CD8-positive, alpha-beta memory T cell (primary cell): ENCODE measurements around the gene DBET. TPM values are rescaled to one million over a fixed set of nuclear protein-coding genes. Genes with fewer than 3 reads are reported as not detected.
"Not testable (repeated sequence)": the region's sequence is repeated elsewhere in the genome, so short reads cannot be mapped to it uniquely, and the experiment has no call there.

Source experiments
- CTCF ChIA-PET: fragments of 350-600 bp; sonication (Branson Sonifier 250); formaldehyde crosslinking; loops from one replicate; lab custom pipeline; 2021; ENCODE audit warnings: antibody characterized with exemption; lab: Charles Lee
- POLR2A ChIA-PET: fragments of 350-600 bp; sonication (Branson Sonifier 250); formaldehyde crosslinking; loops from one replicate; lab custom pipeline; 2021; ENCODE audit warnings: antibody characterized with exemption; lab: Charles Lee
- DNase-seq, 5 donors: peaks; one replicate each; pipeline versions ENCODE4 v3.0.0 to v3.0.0-alpha.2; 2020 to 2022; ENCODE audit warnings: mixed read lengths in 1 of 5
- H3K27ac ChIP-seq: one replicate; pipeline ENCODE4 v1.7.0; 2013; ENCODE audit warnings: low read depth, mild to moderate bottlenecking, low read length, moderate library complexity
- H3K27me3 ChIP-seq: 2 replicates; pipeline ENCODE4 v1.7.0; 2013; ENCODE audit warnings: low read length, mild to moderate bottlenecking; ENCODE audit not compliant: insufficient read depth, poor library complexity, severe bottlenecking
- H3K36me3 ChIP-seq: 2 replicates; pipeline ENCODE4 v1.7.0; 2013; ENCODE audit warnings: mild to moderate bottlenecking, low read length, moderate library complexity; ENCODE audit not compliant: insufficient read depth
- H3K4me1 ChIP-seq: 2 replicates; pipeline ENCODE4 v1.7.0; 2013; ENCODE audit warnings: mild to moderate bottlenecking, low read length, moderate library complexity; ENCODE audit not compliant: insufficient read depth
- H3K4me3 ChIP-seq: 2 replicates; pipeline ENCODE4 v1.7.0; 2013; ENCODE audit warnings: mild to moderate bottlenecking, low read length
- H3K9me3 ChIP-seq: 2 replicates; pipeline ENCODE4 v1.7.0; 2013; ENCODE audit warnings: mild to moderate bottlenecking, low read length
- H3K27ac Mint-ChIP-seq, 8 donors: one replicate each; pipeline ENCODE4 v1.8.0; 2020 to 2021; ENCODE audit warnings: mixed read lengths in 8 of 8, mild to moderate bottlenecking in 6 of 8, inconsistent platforms in 3 of 8, moderate library complexity in 3 of 8
- H3K27me3 Mint-ChIP-seq, 2 donors: one replicate each; pipeline ENCODE4 v1.8.0; 2020 to 2021; ENCODE audit warnings: mixed read lengths in 2 of 2, mild to moderate bottlenecking in 1 of 2, moderate library complexity in 1 of 2
- H3K36me3 Mint-ChIP-seq, 3 donors: one replicate each; pipeline ENCODE4 v1.8.0; 2020 to 2021; ENCODE audit warnings: mixed read lengths in 3 of 3, inconsistent platforms in 1 of 3, mild to moderate bottlenecking in 1 of 3
- H3K4me1 Mint-ChIP-seq, 3 donors: one replicate each; pipeline ENCODE4 v1.8.0; 2020 to 2021; ENCODE audit warnings: mixed read lengths in 3 of 3, inconsistent platforms in 1 of 3, mild to moderate bottlenecking in 1 of 3
- H3K4me3 Mint-ChIP-seq, 7 donors: one replicate each; pipeline ENCODE4 v1.8.0; 2020 to 2021; ENCODE audit warnings: mixed read lengths in 7 of 7, mild to moderate bottlenecking in 6 of 7, moderate library complexity in 4 of 7, inconsistent platforms in 2 of 7
- H3K9me3 Mint-ChIP-seq, 5 donors: one replicate each; pipeline ENCODE4 v1.8.0; 2020 to 2022; ENCODE audit warnings: mixed read lengths in 5 of 5, mild to moderate bottlenecking in 3 of 5, moderate library complexity in 2 of 5, inconsistent platforms in 1 of 5
- polyA plus RNA-seq: library from polyadenylated mRNA; unstranded; fragments of 300-500 nt; fragmentation: Illumina TruSeq; gene quantifications from one replicate; pipeline ENCODE4 v1.2.3, GENCODE V29; 2021
- total RNA-seq, 2 experiments: library from RNA; stranded (reverse); gene quantifications; one replicate each; pipeline ENCODE4 v1.2.3, GENCODE V29; 2021

Gene DBET
- total and polyA plus RNA-seq, 3 experiments from 2014 or later = not detected

- H3K27ac ChIP-seq, H3K27ac Mint-ChIP-seq, H3K27me3 ChIP-seq, H3K4me3 ChIP-seq, H3K9me3 ChIP-seq, H3K4me1 Mint-ChIP-seq, DNase-seq, POLR2A ChIA-PET, H3K36me3 Mint-ChIP-seq, H3K9me3 Mint-ChIP-seq, H3K4me1 ChIP-seq, CTCF ChIA-PET, H3K36me3 ChIP-seq: not testable (repeated sequence)
- H3K4me3 Mint-ChIP-seq = peak overlapping the region in 2 of 7 donors; percentile 33 to 41
- peaks cover 11 to 13% of the 10 kb centered on the region in 2 donors for H3K27me3 Mint-ChIP-seq
Measured at GRCh38 chr4:190037704-190038388, 26.5 kb upstream of the DBET start.

DNA sequence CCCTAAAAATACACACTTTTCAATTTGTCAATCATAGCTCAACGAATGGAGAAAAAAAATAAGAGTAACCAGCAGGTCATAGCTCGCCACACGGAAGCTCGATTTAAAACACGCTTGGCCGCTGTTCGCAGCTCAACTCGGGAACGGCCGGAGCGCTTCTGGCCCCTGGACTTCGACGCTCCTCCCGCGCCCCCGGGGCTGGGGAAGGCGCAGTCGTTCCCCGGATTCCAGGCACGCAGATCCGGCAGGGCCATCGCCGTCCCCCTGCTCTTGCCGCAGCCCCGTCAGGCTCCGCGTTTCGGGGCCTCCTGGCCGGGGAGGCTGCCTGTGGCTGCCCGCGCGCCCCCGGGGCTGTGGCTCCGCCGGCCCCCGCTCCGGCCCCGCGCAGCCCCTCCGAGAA lies 23.4 kb upstream of the DBET start:
- DNase-seq, H3K27ac ChIP-seq, CTCF ChIA-PET, H3K36me3 ChIP-seq, H3K27me3 Mint-ChIP-seq, H3K4me1 Mint-ChIP-seq, POLR2A ChIA-PET, H3K27ac Mint-ChIP-seq, H3K9me3 ChIP-seq, H3K9me3 Mint-ChIP-seq, H3K36me3 Mint-ChIP-seq, H3K4me3 Mint-ChIP-seq, H3K27me3 ChIP-seq, H3K4me1 ChIP-seq, H3K4me3 ChIP-seq: not testable (repeated sequence)

- H3K4me1 Mint-ChIP-seq, CTCF ChIA-PET, H3K4me1 ChIP-seq, DNase-seq, H3K4me3 Mint-ChIP-seq, POLR2A ChIA-PET, H3K4me3 ChIP-seq, H3K36me3 ChIP-seq, H3K36me3 Mint-ChIP-seq, H3K27me3 ChIP-seq, H3K27ac ChIP-seq, H3K27ac Mint-ChIP-seq, H3K27me3 Mint-ChIP-seq, H3K9me3 ChIP-seq, H3K9me3 Mint-ChIP-seq: not testable (repeated sequence)
Measured at GRCh38 chr4:190047627-190048026, 16.7 kb upstream of the DBET start.

DNA sequence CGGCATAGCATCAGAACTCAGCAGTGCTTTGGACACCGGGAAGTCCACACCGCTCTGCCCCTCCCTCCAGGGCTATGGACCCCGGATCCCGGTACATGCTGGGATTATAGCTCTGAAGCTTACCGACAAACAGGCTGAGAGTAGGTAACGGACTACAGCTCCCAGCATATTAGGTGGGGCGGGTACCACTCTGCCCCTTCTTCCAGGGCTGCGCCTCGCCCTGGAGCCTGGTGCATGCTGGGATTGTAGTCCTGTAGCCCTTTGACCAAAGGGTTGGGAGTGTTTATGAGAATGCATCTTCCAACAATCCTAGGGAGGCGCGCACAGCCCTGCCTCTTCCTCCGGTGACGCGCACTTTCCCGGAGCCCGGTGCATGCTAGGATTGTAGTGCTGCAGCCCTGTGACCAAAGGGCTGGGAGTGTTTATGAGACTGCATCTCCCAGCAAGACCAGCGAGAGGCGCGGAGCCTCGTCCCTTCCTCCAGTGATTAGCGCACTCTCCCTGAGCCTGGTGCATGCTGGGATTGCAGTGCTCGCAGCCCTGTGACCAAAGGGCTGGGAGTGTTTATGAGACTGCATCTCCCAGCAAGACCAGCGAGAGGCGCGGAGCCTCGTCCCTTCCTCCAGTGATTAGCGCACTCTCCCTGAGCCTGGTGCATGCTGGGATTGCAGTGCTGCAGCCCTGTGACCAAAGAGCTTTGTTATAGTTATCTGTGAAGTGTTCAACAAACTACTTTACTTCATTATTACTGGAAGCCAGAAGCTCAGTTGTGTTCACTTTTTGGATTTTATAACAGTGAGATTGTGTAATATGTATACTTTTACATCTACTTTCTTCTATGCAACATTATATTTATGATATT lies 14.7 kb upstream of the DBET start:
- H3K9me3 Mint-ChIP-seq, H3K4me3 Mint-ChIP-seq, H3K4me1 Mint-ChIP-seq, H3K36me3 Mint-ChIP-seq, H3K4me1 ChIP-seq, H3K36me3 ChIP-seq, H3K9me3 ChIP-seq, H3K27ac ChIP-seq, H3K4me3 ChIP-seq, H3K27ac Mint-ChIP-seq, H3K27me3 Mint-ChIP-seq, H3K27me3 ChIP-seq, CTCF ChIA-PET, POLR2A ChIA-PET, DNase-seq: not testable (repeated sequence)

GRCh38 chr4:190058997-190059396 lies 5.3 kb upstream of the DBET start:
- POLR2A ChIA-PET, H3K36me3 Mint-ChIP-seq, H3K4me1 ChIP-seq, H3K9me3 ChIP-seq, H3K4me3 Mint-ChIP-seq, H3K4me1 Mint-ChIP-seq, H3K9me3 Mint-ChIP-seq, H3K27me3 Mint-ChIP-seq, H3K27me3 ChIP-seq, H3K27ac Mint-ChIP-seq, H3K36me3 ChIP-seq, H3K27ac ChIP-seq, CTCF ChIA-PET, H3K4me3 ChIP-seq: not testable (repeated sequence)
- peak in 1 of 5 donors; percentile 39 for DNase-seq

DNA sequence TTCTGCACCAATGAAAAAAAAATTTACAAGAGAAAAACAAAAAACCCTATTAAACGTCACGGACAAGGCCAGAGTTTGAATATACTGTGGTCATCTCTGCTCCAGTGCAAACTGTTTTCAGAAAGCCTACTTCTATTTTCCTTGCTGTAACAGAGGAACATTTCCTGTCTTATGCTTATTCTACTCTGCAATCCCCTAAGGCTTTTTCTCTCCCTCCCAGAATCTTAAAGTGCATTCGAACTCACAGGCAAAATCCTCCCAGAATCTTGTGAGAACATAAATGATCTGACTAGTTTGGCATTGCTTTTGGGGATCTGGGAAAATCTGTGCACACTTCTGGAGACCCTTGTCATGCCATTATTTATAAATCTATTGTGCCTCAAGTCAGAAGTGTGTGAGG lies 503 bp downstream of the DBET start:
- H3K4me1 ChIP-seq, H3K4me3 ChIP-seq, POLR2A ChIA-PET, H3K27me3 Mint-ChIP-seq, H3K27me3 ChIP-seq, H3K4me1 Mint-ChIP-seq, H3K9me3 Mint-ChIP-seq, H3K36me3 Mint-ChIP-seq, DNase-seq, H3K36me3 ChIP-seq, H3K27ac ChIP-seq, H3K4me3 Mint-ChIP-seq, H3K9me3 ChIP-seq, H3K27ac Mint-ChIP-seq, CTCF ChIA-PET: not testable (repeated sequence)

DNA sequence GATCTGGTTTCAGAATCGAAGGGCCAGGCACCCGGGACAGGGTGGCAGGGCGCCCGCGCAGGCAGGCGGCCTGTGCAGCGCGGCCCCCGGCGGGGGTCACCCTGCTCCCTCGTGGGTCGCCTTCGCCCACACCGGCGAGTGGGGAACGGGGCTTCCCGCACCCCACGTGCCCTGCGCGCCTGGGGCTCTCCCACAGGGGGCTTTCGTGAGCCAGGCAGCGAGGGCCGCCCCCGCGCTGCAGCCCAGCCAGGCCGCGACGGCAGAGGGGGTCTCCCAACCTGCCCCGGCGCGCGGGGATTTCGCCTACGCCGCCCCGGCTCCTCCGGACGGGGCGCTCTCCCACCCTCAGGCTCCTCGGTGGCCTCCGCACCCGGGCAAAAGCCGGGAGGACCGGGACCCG lies 4.0 kb downstream of the DBET start:
- H3K27ac ChIP-seq, H3K4me3 ChIP-seq, CTCF ChIA-PET, POLR2A ChIA-PET, H3K27me3 Mint-ChIP-seq, H3K4me1 Mint-ChIP-seq, H3K27ac Mint-ChIP-seq, H3K27me3 ChIP-seq, H3K36me3 Mint-ChIP-seq, H3K9me3 Mint-ChIP-seq, H3K4me3 Mint-ChIP-seq, H3K36me3 ChIP-seq, H3K4me1 ChIP-seq, H3K9me3 ChIP-seq: not testable (repeated sequence)
- peak in 1 of 5 donors; percentile 49 for DNase-seq

DNA sequence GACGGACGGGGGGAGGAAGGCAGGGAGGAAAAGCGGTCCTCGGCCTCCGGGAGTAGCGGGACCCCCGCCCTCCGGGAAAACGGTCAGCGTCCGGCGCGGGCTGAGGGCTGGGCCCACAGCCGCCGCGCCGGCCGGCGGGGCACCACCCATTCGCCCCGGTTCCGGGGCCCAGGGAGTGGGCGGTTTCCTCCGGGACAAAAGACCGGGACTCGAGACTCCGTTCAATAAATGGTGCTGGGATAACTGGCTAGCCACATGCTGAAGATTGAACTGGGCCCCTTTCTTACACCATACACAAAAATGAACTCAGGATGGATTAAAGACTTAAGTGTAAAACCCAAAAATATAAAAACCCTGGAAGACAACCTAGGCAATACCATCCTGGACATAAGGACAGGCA lies 28.8 kb downstream of the DBET start:
- H3K36me3 Mint-ChIP-seq, H3K4me1 ChIP-seq, POLR2A ChIA-PET, CTCF ChIA-PET, H3K4me3 ChIP-seq, H3K27me3 Mint-ChIP-seq, H3K27me3 ChIP-seq, H3K9me3 ChIP-seq, H3K27ac ChIP-seq, DNase-seq, H3K4me1 Mint-ChIP-seq, H3K9me3 Mint-ChIP-seq, H3K4me3 Mint-ChIP-seq, H3K27ac Mint-ChIP-seq, H3K36me3 ChIP-seq: not testable (repeated sequence)
